ENCODE results near the gene SPATA17.

The SPATA17 gene

DNA sequence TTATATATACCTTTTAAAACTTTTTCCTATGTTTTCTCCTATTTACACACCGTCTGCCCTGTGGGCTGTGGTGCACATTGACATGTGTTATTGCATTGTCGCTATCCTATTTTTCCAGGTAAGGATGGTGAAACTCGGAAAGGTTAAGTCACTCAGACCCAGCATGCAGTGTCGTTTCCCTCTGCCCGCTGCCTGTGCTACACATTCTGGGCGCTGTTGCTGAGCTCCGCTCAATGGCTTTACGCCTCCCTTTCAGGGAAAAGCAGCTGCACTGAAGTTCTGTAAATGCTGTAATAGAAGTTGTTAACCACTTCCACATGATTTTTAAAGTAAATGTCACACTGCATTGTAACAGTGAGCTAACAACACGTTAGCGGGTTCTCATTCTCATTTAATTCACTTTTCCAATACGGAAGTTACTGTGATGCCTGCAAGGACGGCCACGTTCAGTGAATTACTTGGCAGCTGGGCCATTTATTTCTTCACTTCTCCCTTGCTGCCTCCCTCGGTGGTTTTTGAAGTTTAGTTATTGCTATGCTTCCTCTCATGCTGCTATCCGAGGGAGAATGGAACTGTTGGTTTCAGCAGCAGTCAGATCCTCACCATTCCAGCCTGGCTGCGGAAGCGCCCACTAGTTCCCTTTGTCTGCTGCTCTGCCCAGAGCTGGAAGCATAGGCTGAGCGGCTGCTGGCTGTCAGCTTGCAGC, 288.7 kb downstream of the SPATA17 start:
- DNase-seq: no peak
